CD4-positive, alpha-beta T cell treated with Interferon gamma for 1 hour (primary cell): ENCODE results near the gene TAS2R38.
"Not testable (repeated sequence)": the region's sequence is repeated elsewhere in the genome, so short reads cannot be mapped to it uniquely, and the experiment has no call there.

Experiments used
- DNase-seq: peaks from one replicate; pipeline ENCODE4 v3.0.0-alpha.2; 2020

The TAS2R38 gene

GRCh38 chr7:141973673-141974072 is at the start of gene TAS2R38:
TAS2R38 (minus strand) TSS chr7:141973773; CDS start chr7:141973689, 84 bp downstream.
- DNase-seq = no peak

GRCh38 chr7:142018154-142018553 is 44.6 kb upstream of the TAS2R38 start:
- no peak for DNase-seq

- DNase-seq = no peak
Measured at GRCh38 chr7:142017451-142017850, 43.9 kb upstream of the TAS2R38 start.

GRCh38 chr7:142012825-142013511 is 39.4 kb upstream of the TAS2R38 start:
- DNase-seq = no peak

- DNase-seq = no peak
Measured at GRCh38 chr7:142010952-142011548, 37.5 kb upstream of the TAS2R38 start.

GRCh38 chr7:142009187-142009586 is 35.6 kb upstream of the TAS2R38 start:
- no peak for DNase-seq

GRCh38 chr7:142006577-142006976 is 33.0 kb upstream of the TAS2R38 start:
- DNase-seq = no peak

GRCh38 chr7:142002179-142002578 is 28.6 kb upstream of the TAS2R38 start:
- DNase-seq = no peak

- no peak for DNase-seq
Measured at GRCh38 chr7:142001163-142001874, 27.7 kb upstream of the TAS2R38 start.

- no peak for DNase-seq
Measured at GRCh38 chr7:142000244-142000643, 26.7 kb upstream of the TAS2R38 start.

GRCh38 chr7:141999058-141999623 is 25.6 kb upstream of the TAS2R38 start:
- DNase-seq = no peak

GRCh38 chr7:141993354-141993753 is 19.8 kb upstream of the TAS2R38 start:
- DNase-seq = no peak

- no peak for DNase-seq
Measured at GRCh38 chr7:141992688-141993087, 19.1 kb upstream of the TAS2R38 start.

GRCh38 chr7:141992156-141992555 is 18.6 kb upstream of the TAS2R38 start:
- no peak for DNase-seq

- no peak for DNase-seq
Measured at GRCh38 chr7:141991140-141991539, 17.6 kb upstream of the TAS2R38 start.

- no peak for DNase-seq
Measured at GRCh38 chr7:141990011-141990725, 16.6 kb upstream of the TAS2R38 start.

- not testable (repeated sequence) for DNase-seq
Measured at GRCh38 chr7:141987803-141988202, 14.2 kb upstream of the TAS2R38 start.

GRCh38 chr7:141986923-141987322 is 13.3 kb upstream of the TAS2R38 start:
- DNase-seq = no peak

GRCh38 chr7:141985926-141986325 is 12.4 kb upstream of the TAS2R38 start:
- not testable (repeated sequence) for DNase-seq

GRCh38 chr7:141979568-141979967 is 6.0 kb upstream of the TAS2R38 start:
- no peak for DNase-seq

GRCh38 chr7:141978351-141978750 is 4.8 kb upstream of the TAS2R38 start:
- no peak for DNase-seq

GRCh38 chr7:141976524-141977245 is 3.1 kb upstream of the TAS2R38 start:
- DNase-seq = no peak
